GM18502 (cell line): Measurements from ENCODE around the gene RETREG1.
"Not testable (repeated sequence)": the region's sequence is repeated elsewhere in the genome, so short reads cannot be mapped to it uniquely, and the experiment has no call there.

Source experiments
- ATAC-seq: cut with Tn5 transposase; IDR thresholded peaks from one replicate; pipeline ENCODE4 v1.9.1; 2021; ENCODE audit warnings: mild to moderate bottlenecking; ENCODE audit not compliant: unreplicated experiment, poor library complexity

The RETREG1 gene

DNA sequence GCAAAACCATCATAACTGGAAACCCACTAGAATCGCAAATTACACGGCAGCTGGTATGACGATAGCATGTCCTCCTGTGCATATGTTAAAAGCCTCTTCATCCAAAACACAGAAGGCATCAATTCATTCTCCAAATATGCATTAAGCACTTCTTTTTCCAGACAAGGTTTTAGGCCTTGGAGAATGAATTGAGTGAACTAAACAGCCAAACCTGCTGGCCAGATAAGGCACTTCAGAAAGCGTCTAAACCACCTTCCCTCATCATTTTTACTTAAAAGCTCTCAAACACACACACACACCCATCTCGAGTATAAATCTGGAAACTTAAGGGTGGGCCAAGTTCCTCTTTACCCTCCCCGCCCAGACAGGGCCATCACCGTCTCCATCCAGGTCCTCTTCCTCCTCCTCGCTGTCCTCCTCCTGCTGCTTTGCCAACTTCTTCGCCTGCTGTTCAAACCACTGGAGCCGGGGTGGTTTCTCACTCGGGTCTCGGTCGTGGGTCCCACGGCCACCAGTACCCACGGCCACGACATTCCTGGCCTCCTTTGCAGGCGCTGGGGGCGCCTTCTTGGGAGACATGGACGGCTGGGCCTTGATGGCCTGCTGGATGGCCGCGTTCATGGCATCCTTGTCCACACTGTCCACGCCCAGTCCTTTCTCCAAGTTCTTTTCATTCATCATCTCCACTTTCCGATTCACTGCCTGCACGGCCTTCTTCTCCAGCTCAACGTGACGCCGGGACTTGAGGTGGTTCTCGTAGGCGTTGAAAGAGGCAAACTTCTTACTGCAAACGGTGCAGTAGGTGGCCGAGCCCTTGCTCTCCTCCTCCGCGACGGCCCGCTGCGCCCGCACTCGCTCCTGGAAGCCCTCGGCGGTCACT, 151.9 kb downstream of the RETREG1 start:
- ATAC-seq = no peak

DNA sequence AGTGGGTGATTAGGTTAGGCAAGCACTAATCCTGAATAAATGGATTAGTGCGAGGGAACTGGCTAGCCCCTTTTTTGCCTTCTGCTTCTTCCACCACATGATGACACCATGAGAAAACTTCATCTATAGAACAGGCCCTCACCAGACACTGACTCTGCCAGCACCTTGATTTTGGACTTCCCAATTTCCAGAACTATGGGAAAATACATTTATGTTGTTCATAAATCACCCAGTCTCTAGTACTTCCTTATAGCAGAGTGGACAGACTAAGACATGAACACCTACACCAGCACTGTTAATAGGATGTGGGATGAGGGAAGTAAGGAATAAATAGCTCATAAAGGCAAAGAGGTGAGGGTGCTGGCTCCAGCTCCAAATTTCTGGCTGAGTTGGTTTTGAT, 152.6 kb downstream of the RETREG1 start:
- ATAC-seq = no peak

DNA sequence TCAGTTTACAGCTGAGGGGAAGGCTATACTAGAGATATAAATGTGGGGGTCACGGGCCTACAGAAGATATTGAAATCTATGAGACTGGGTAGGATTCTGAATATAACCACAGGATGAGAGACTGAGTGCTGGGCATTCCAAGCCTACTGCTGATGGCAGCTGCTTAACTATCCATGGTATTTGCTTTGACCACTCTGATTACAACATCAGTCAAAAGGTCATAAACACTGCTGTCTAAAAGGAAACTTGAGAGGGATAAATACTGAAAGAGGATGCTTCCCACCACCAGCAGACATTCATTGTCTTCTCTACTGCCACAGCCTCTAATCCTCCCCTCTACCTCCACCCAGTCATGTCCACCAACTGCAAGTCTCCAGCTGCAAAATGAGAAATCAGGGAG, 155.0 kb downstream of the RETREG1 start:
- ATAC-seq = no peak

DNA sequence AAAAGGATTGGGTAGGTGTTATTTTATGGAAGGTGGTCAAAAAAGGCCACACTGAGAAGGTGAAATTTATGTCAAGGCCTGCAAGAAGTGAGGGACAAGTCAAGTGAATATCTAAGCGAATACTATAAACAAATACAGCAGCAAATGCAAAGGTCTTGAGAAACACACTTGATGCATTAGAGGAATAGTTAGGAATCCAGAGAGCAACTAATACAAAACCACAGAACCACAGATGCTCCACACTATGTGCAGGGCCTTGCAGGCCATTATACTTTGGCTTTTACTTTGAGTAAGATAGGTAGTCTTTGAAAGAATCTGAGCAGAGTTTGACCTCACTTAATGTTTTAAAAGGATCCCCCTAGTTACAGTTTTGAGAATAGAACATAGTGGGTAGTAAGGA, 155.8 kb downstream of the RETREG1 start:
- no peak for ATAC-seq

DNA sequence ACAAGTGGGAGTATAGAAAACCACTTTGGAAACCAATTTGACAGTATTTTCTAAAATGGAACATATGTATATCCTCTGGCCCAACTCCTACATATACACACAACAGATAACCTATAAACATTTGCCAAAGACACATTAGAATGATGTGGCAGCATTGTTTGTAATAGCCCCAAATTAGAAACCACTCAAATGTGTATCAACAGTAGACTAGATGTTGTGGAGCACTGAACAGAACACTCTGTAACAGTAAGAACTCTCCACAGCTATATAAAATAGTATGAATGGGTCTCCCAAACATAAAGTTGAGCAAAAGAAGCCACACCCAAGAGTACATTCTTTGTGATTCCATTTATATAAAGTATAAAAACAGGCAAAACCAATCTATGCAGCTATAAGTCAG, 157.3 kb downstream of the RETREG1 start:
- ATAC-seq = no peak

DNA sequence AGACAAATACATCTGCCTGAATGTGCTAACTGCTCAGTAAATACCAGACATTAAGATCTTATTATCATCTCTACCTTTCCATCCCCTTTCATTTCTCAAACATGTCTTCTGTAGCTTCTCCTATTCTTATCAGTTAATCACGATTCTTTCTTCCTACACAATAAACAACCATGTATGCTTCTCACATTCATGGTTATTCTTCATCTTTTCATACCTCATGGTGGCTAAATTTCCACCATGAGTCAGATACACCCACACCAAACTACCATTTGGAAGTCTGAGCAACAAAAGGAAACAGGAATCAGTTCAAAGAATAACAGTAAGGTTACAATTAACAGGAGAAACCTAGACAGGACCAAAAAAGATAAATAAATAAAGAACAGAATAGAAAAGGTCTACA, 158.9 kb downstream of the RETREG1 start:
- ATAC-seq = no peak

DNA sequence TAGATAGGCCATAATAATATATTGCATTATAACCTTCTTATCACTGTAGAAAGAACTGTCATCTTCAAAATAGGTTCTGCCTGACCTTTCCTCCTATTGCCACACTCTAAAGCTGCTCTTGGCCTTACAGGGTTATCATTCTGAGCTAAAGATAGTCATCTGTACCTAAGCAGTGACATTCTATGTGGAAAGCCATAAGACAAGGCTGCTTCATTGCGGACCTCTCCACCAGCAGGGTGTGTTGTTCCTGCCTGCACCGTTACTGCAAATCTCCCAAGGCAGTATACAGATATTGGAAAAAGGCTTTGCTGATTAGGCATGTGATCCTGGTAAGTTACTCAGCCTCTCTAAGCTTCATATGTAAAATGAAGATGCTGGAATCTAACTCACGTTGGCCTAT, 159.3 kb downstream of the RETREG1 start:
- ATAC-seq = no peak

DNA sequence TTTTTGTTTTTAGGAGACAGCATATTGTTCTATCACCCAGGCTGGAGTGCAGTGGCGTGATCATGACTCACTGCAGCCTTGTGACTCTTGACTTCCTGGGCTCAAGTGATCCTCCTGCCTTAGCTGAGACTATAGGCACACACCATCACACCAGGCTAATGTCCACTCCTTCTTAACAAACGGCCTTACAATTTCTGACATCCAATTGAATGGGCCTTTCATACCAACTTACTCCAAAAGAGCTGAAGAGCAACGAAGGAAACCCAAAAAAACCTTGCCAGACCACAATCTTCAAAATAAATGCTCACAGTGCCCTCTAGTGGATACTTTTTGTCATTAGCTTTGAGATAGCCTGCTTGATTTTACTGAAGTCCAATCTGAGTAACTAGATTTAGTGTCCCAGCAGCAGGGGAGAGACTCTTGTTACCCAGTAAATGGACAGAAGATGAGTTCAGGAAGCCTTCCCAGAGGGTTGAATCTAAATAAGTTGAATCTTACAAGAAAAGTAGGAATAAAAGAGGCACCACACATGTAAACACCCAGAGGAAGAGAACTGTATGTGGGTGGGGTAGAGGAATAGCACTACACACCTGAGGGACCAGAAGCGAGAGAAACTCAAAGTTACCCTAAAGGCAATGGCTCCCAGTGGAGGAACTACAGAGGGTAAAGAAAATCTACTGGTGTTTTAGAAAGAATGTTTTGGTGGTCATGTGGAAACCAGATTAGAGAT, 160.5 kb downstream of the RETREG1 start:
- ATAC-seq = peak; percentile 75

DNA sequence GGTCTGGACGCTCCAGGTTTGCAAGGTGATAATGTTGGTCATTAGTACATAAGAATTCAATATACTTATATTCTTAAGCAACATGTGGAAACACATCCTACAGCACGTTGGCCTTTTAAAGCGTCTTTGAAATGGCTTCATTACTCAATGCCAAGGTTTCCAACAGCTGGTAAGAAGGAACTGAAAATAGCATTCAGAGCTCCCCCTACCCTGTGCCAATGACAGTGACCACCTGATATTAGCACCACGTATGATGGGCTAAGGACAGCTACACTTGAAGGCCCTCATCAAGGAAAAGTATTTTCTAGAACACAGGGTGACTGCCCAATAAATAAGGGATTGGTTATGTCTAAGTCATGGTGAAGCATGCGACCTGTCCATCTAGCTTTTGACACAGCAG, 161.1 kb downstream of the RETREG1 start:
- ATAC-seq = peak; percentile 27

DNA sequence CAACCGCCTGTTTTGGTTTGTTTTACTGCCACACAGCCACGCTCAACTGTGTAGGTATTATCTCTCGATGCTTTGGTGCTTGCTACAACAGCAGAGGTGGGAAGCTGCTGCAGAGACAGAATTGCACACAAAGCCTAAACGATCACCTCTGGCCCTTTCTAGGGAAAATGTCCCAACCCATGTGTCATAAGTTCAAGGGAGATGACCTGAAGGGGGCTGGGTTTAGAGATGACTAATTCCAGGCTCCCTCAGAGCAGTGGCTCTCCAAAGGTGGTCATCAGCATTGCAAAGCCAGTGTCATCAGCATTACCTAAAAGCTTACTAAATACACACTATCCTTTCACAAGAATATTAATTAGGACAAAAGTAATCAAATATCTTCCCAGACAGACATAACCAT, 162.1 kb downstream of the RETREG1 start:
- ATAC-seq = no peak

DNA sequence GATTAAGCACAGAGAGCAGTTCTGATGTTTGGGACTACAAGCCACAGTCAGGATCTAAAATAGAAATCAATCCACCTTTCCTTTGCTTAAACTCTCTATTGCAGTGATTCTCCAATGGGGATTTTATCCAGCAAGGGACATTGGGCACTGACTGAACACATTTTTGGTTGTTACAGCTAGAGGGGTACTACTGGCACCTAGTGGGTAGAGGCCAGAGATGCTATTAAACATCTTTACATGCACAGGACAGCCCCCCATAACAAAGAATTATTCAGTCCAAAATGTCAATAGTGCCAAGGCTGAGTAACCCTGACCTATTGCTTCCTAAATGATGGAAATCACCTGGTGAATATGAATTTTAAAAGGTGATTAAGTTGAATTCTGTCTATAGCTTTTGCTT, 163.2 kb downstream of the RETREG1 start:
- ATAC-seq = no peak

DNA sequence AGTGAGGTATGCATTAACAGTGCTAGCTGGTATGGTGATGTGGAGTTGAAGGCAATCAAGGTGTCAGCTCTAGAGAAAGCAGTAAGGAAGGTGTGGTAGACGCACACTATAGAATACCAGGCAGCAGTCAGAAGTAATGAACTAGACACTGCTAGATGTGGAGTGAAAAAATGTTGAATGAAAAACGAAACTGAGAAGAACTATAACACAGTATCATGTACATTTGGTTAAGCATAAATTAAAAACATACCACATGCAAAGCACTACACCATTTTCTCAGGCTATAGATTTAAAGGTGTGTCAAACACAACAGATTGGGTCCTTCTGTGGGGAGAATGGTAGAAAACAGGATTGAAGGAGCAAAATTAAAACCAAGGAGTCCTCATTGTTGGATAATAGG, 166.6 kb downstream of the RETREG1 start:
- ATAC-seq = peak; percentile 52

DNA sequence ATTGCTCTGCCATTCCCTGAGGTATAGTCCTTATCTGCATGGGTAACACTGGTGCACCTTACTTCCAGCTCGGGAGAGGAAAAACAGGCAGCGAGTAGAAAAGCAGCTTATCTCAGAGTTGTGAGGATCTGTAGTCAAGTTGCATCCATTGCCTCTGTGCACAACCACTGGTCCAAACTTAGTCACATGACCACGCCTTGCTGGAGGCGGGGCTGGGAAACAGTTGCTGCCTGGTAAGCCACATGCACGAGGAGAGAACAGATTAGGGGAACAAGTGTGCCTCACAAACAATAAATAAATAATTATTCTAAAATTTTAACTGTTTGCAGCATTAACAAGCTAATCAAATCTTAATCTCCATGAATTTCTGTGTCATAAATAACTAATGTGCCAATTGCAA, 169.8 kb downstream of the RETREG1 start:
- ATAC-seq = no peak

DNA sequence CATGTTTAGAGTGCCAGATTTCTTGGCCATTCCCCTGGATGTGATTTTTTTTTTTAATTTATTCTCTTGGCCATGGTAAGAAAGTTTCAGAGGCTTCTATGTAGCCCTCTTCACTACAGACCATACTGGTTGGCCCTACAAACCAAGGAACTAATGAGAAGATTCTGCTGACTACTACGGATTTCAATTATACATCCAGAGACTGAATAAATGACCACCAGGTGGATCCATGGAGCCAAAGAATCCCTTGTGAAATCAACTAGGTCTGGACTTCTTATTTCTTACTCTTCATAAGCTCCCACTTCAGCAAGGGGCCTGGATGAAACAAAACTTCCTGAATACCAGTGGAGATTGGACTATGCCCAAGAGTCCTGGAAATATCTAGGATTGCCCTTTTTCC, 178.8 kb downstream of the RETREG1 start:
- no peak for ATAC-seq

DNA sequence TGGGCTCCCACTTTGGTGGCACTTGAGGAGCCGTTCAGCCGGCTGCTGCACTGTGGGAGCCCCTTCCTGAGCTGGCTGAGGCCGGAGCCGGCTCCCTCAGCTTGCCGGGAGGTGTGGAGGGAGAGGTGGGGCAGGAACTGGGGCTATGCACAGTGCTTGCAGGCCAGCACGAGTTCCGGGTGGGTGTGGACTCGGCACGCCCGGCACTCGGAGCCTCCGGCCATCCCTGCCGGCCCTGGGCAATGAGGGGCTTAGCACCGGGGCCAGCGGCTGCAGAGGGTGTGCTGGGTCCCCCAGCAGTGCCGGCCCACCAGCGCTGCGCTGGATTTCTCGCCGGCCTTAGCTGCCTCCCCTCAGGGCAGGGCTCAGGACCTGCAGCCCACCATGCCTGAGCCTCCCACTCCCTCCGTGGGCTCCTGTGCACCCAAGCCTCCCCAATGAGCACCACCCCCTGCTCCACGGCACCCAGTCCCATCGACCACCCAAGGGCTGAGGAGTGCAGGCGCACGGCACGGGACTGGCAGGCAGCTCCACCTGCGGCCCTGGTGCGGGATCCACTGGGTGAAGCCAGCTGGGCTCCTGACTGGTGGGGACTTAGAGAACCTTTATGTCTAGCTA, 180.6 kb downstream of the RETREG1 start:
- ATAC-seq = not testable (repeated sequence)

DNA sequence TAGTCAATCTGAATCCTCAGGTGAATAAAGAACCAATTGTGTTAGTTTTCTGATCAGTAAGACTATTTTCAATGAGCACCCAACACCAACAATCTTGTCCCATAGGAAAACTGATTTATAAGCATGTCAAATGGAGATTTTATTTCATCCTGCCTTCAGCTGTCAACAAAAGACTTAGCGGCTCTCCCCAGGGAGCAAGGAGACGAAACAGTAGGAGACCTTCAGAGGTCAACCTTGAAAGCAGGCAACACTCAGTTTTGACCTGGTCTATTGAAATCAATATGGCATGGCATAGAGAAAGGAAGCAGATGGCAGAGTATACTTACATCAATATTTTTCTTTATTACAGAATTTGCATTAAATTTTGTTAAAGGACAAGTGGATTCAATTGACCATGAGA, 185.3 kb downstream of the RETREG1 start:
- ATAC-seq = no peak

DNA sequence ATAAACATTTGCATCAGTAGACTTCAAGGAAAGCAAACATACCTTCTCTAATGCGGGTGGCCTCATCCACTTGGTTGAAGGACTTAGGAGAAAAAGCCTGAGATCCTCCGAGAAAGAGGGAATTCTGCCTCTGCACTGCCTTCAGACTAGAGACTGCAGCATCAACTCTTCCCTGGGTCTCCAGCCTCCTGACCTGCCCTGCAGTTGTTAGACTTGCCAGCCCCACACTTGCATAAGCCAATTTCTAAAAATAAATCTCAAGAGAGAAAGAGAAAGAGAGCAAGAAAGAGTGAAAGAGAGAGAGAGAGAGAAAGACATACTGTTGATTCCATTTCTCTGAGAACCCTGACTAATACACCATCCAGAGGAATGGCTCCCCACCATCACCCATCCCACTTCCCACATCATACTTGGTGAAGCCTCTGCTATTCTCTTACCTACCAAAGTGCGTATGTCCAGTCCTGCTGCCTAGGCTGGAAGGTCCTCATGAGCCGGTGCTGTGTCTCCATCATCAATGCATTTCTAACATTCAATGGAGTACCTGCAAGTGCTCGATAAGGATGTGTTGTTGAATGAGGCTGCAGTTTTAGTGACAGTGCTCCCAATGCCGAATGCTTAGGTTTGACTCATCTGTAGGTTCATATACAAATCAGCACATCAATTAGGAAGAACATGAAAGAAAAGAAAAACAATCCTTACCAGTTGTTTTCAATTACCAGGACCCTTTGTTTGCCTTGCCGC, 186.3 kb downstream of the RETREG1 start:
- ATAC-seq = no peak

DNA sequence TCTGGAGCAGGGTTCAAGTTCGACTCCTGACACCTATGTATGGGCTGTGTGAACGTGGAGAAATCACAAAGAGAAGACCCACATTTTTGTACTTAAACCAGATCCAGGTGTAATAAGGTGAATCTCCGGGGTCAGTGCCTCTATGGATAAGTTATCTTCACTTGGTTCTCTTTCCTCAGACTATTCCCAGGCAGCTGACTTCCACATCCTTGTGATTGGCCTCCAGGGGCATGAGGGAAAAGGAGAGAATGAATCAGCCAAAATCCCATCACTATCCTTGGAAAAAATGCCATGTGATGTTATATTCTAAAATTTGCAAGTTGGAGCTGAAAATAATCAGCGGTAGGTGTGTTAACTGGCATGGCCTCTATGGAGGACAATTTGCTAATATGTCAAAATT, 188.4 kb downstream of the RETREG1 start:
- no peak for ATAC-seq

DNA sequence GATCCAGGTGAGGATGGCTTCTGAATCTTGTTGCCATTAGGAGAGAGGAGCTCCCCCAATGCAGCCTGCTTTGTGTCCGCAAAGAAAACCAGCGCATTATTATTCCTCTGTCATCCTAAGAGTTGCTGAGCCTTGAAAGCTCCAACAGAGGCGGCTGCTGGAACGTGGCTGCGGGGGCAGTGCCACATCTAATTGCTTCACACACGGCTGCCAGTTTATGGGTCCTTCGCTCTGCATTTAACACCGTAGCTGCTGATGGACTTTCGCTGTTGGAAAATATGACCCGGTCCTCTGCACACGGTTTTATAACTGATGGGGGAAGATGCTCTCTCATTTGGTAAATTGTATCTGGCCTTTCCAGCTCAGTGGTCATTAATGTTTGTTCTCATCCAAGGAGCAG, 189.2 kb downstream of the RETREG1 start:
- ATAC-seq = no peak
